ENCODE data around the gene ATP7B. TPM values are rescaled to one million over a fixed set of nuclear protein-coding genes. Genes with fewer than 3 reads are reported as not detected.
A peak's percentile ranks its signal among the peaks of the same experiment; 100 is the strongest.

The ATP7B gene
- total RNA-seq, 1 donor from 2014 or later, result 59.4 TPM

DNA sequence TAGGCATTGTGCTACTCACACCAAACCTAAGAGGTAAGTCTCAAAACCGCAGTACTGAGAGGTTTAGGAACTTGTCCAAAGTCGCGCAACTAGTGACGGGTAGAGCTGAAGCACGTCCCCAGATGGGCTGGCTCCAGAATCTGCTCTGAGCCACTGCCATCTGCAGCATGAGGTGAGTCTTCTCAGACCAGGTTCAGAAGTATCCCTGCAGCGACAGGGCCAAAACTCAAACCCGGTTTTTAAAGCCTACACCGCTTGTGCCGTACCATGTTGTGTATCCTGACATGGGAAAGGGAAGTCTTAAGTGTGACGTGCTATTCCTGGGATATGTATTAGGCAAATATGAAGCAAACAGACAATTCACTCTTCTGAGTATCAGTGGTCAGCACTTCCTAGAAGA, 45.1 kb downstream of the ATP7B start:
- no peak overlapping the region for H3K4me3 Mint-ChIP-seq (ENCODE audit: low read depth)

DNA sequence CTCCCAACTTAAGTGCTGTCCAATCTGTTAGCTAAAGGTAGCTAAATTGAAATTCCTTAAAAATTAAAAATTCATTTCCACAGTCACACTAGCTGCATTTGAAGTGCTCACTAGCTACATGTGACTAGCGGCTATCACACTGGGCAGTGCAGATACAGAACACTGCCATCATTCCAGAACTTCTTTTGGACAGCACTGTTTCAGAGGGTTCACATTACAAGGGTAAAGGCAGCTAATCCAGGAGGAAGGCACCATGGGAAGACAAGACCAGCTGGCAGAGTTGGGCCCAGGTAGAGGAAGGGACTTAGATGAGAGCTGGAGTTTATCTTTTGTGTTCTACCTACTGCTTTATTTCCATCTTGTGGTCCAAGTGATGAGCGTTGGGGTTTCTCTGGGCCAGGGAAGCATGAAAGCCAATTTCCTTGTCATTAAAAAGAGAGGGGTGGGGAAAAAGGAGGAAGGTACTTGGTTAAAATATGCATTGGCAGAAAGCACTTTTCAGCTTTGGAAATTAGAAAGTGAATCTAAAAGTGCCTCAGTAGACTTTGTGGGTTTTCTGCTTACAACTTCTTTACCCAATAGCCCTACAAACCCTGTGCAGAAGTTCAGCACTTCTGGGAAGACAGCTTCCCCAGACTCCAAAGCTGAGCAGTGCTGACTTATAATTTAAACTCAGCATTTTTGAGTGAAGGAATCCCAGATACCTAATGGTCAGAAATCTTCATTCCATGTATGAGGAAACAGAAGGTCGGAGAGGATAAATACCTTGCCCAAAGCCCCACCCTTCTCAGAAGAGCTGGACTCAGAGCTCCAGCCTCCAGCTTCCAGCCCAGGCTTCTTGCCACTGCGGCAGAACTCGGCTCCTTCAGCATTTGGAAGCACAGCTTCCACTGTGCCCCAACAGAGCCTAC, 49.5 kb downstream of the ATP7B start:
- Mint-ChIP-seq H3K27ac (no peak overlapping the region), H3K4me3 (ENCODE audit: low read depth) (no peak overlapping the region), H3K4me1 (ENCODE audit: low read depth) (peaks cover 22% of the 10 kb centered on the region), H3K36me3 (ENCODE audit: insufficient read depth) (peaks cover 18% of the 10 kb centered on the region), H3K9me3 (ENCODE audit: low read depth) (no peaks in the 10 kb centered on the region), H3K27me3 (no peaks in the 10 kb centered on the region)
- no peak for DNase-seq (ENCODE audit: low spot score, unreplicated experiment)
- TF ChIP-seq, protein P1, sequence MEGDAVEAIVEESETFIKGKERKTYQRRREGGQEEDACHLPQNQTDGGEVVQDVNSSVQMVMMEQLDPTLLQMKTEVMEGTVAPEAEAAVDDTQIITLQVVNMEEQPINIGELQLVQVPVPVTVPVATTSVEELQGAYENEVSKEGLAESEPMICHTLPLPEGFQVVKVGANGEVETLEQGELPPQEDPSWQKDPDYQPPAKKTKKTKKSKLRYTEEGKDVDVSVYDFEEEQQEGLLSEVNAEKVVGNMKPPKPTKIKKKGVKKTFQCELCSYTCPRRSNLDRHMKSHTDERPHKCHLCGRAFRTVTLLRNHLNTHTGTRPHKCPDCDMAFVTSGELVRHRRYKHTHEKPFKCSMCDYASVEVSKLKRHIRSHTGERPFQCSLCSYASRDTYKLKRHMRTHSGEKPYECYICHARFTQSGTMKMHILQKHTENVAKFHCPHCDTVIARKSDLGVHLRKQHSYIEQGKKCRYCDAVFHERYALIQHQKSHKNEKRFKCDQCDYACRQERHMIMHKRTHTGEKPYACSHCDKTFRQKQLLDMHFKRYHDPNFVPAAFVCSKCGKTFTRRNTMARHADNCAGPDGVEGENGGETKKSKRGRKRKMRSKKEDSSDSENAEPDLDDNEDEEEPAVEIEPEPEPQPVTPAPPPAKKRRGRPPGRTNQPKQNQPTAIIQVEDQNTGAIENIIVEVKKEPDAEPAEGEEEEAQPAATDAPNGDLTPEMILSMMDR (IDR thresholded peaks at IDR 0.05; ENCODE audit: unreplicated experiment), result no peak

More for the DNA sequence above, 45.1 kb downstream of the ATP7B start:
- Mint-ChIP-seq H3K9me3 (ENCODE audit: low read depth) (no peaks in the 10 kb centered on the region), H3K4me1 (ENCODE audit: low read depth) (peaks cover 15% of the 10 kb centered on the region), H3K27me3 (no peaks in the 10 kb centered on the region), H3K36me3 (ENCODE audit: insufficient read depth) (peaks cover 21% of the 10 kb centered on the region), H3K27ac (no peak overlapping the region)
- TF ChIP-seq, protein P1 (IDR thresholded peaks at IDR 0.05; ENCODE audit: unreplicated experiment), result no peak
- DNase-seq (ENCODE audit: low spot score, unreplicated experiment), result no peak

DNA sequence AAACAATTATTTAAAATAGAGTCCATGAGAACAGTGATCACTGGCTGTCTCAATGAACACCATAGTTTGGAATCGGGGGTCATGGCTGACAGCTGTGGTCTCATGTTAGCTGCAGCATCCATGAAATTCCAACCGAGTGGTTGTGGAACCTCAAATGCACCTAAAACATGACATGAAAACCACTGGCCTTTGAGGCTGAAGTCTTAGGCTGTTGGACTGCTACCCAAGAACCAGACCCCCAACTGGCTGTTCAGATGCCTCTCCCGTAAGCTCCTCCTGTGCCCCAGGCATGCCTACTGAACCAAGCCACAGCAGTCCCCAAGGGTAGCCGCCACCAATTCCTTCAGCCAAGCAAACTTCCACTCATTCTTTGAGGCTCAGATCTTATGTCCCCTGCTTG, 50.5 kb downstream of the ATP7B start:
- DNase-seq (ENCODE audit: low spot score, unreplicated experiment), result no peak
- peaks cover 17% of the 10 kb centered on the region for H3K36me3 Mint-ChIP-seq (ENCODE audit: insufficient read depth)
- no peak overlapping the region for H3K4me3 Mint-ChIP-seq (ENCODE audit: low read depth)
- peaks cover 22% of the 10 kb centered on the region for H3K4me1 Mint-ChIP-seq (ENCODE audit: low read depth)
- no peak overlapping the region for H3K27ac Mint-ChIP-seq
- H3K27me3 Mint-ChIP-seq, result no peaks in the 10 kb centered on the region
- no peaks in the 10 kb centered on the region for H3K9me3 Mint-ChIP-seq (ENCODE audit: low read depth)
- TF ChIP-seq, protein P1 (IDR thresholded peaks at IDR 0.05; ENCODE audit: unreplicated experiment), result no peak

DNA sequence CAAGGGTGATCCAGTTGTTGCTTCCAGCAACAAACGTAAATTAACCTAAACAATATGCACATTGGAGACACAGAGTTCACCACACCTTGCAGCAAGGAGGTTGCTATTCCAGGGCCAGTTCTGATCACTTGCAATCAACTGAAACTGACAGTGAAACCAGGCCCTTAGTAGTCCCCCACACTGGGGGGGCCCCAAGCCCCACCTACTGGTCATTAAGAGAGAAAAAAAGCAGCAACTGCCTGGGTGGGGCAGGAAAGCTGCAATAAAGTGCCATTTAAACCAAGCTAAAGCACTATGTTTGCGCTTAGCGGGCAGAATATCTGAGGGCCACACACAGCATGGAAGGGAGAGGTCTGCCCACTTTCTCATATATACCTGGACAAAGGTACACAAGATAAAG, 51.5 kb downstream of the ATP7B start:
- Mint-ChIP-seq H3K27me3 (no peaks in the 10 kb centered on the region), H3K36me3 (ENCODE audit: insufficient read depth) (peaks cover 17% of the 10 kb centered on the region), H3K4me3 (ENCODE audit: low read depth) (no peak overlapping the region), H3K9me3 (ENCODE audit: low read depth) (no peaks in the 10 kb centered on the region), H3K4me1 (ENCODE audit: low read depth) (peaks cover 22% of the 10 kb centered on the region), H3K27ac (peak overlapping the region; percentile 31)
- no peak for DNase-seq (ENCODE audit: low spot score, unreplicated experiment)
- TF ChIP-seq, protein P1 (IDR thresholded peaks at IDR 0.05; ENCODE audit: unreplicated experiment), result no peak

DNA sequence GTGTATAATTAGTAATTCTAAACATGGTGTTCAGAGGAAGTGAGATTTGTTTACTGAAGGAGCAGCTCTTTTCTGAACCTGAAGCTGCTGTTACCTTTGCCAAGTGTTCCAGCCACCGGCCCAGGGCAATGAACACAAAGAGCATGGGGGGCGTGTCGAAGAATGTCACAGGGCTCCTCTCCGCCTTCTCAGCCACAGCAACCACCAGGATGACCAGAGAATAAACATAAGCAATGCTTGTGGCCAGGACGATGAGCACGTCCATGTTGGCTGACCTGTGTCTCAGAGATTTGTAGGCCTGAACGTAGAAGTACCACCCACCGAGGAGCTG, 53.1 kb downstream of the ATP7B start:
- H3K4me3 Mint-ChIP-seq (ENCODE audit: low read depth), result peak overlapping the region; percentile 27
- peaks cover 22% of the 10 kb centered on the region for H3K4me1 Mint-ChIP-seq (ENCODE audit: low read depth)
- no peaks in the 10 kb centered on the region for H3K27me3 Mint-ChIP-seq
- no peaks in the 10 kb centered on the region for H3K9me3 Mint-ChIP-seq (ENCODE audit: low read depth)
- peaks cover 19% of the 10 kb centered on the region for H3K36me3 Mint-ChIP-seq (ENCODE audit: insufficient read depth)
- H3K27ac Mint-ChIP-seq, result peak overlapping the region; percentile 94
- DNase-seq (ENCODE audit: low spot score, unreplicated experiment), result no peak
- TF ChIP-seq, protein P1 (IDR thresholded peaks at IDR 0.05; ENCODE audit: unreplicated experiment), result no peak
